Astrocyte of the cerebellum (primary cell): Measurements from ENCODE around the gene CYBC1.

Experiments used
- DNase-seq: peaks from one replicate; pipeline ENCODE4 v3.0.0-alpha.2; 2011; ENCODE audit warnings: low read depth
- H3K4me3 ChIP-seq: 2 replicates; pipeline ENCODE4 v1.5.1; 2011; ENCODE audit warnings: mild to moderate bottlenecking, low read depth, low read length, moderate library complexity
- in situ Hi-C: cut with HindIII; loops from 2 replicates; pipeline ENCODE4 v1.10.0; 2017; ENCODE audit warnings: low sequenced_read_pairs
- TF ChIP-seq, protein P1 (sequence below): IDR thresholded peaks from 2 replicates; pipeline ENCODE4 v1.5.1; 2012; ENCODE audit warnings: low read length, low read depth, moderate library complexity, mild to moderate bottlenecking; ENCODE audit errors: missing control alignments

CYBC1 gene

DNA sequence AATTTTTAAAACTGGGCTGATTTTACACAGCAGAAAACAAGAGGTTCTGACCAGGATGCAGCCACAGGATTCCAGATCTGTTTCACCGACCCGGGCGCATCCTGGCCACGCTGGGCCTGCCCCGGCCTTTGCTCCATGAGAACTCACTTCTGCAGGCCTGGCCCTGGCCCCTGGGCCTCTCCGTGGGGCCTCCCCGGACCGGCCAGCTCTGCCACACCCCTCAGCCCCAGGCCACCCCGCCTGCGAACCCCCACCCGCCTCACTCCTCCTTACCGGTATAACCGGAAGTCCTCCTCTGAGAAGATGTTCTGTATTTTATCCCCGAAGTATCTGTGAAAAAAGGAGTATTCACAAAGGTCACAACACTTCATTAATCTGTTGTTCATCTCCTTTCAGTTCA lies 45.5 kb downstream of the CYBC1 start:
- TF ChIP-seq, protein P1, sequence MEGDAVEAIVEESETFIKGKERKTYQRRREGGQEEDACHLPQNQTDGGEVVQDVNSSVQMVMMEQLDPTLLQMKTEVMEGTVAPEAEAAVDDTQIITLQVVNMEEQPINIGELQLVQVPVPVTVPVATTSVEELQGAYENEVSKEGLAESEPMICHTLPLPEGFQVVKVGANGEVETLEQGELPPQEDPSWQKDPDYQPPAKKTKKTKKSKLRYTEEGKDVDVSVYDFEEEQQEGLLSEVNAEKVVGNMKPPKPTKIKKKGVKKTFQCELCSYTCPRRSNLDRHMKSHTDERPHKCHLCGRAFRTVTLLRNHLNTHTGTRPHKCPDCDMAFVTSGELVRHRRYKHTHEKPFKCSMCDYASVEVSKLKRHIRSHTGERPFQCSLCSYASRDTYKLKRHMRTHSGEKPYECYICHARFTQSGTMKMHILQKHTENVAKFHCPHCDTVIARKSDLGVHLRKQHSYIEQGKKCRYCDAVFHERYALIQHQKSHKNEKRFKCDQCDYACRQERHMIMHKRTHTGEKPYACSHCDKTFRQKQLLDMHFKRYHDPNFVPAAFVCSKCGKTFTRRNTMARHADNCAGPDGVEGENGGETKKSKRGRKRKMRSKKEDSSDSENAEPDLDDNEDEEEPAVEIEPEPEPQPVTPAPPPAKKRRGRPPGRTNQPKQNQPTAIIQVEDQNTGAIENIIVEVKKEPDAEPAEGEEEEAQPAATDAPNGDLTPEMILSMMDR: no peak
- in situ Hi-C loops: no loop called here
- no peak overlapping the region for H3K4me3 ChIP-seq
- no peak for DNase-seq

GRCh38 chr17:82403662-82404660 lies 46.6 kb downstream of the CYBC1 start:
- DNase-seq: no peak
- H3K4me3 ChIP-seq: no peak overlapping the region
- TF ChIP-seq, protein P1: no peak
- in situ Hi-C loops: no loop called here

GRCh38 chr17:82402865-82403264 lies 47.7 kb downstream of the CYBC1 start:
- TF ChIP-seq, protein P1: no peak
- in situ Hi-C loops: no loop called here
- DNase-seq: no peak
- H3K4me3 ChIP-seq: no peak overlapping the region

- no peak for DNase-seq
- H3K4me3 ChIP-seq: no peak overlapping the region
- in situ Hi-C loops: no loop called here
- TF ChIP-seq, protein P1: no peak
These were observed 49.7 kb downstream of the CYBC1 start for GRCh38 chr17:82400830-82401229.

DNA sequence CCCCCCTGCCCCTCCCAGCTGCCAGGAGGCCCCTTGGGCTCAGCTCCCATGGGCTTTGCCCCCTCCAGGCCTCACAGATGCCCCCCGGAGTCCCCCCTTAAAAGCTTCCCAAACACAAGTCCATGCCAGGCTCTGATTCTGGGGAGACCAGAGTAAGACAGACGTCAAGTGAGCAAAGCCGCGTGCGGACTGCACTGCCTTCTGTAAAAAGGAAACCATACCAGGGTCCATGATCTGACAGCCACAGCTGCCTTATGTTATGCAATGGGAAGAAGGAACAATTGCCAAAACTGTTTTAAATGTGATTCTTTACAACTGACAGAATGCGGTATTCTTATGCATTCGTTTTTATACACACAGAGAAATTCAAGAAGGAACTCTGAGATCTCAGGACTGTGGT lies 50.3 kb downstream of the CYBC1 start:
- in situ Hi-C loops: no loop called here
- no peak for DNase-seq
- TF ChIP-seq, protein P1: no peak
- no peak overlapping the region for H3K4me3 ChIP-seq

DNA sequence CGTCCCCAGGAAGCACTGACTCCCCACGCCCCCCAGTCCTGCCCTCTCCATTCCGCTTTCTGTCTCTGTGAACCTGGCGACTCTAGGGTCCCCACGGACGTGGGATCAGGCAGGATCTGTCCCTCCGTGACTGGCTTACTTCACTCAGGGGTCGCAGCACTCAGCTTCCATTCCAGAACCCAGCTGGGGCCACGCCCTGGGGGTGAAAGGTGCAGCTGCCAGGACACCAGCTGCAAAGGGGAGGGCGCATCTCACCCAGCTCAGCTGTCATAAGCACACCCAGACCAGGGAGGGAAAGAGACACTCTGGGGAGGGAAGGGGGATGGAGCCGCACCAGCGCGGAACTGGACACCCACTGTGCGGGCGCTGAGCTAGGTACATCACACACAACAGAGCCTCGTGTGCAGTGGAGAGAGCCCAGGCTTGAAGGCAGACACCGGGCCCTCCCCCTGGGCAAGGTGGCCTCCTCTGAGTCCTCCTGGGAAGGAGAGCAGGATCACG lies 50.9 kb downstream of the CYBC1 start:
- TF ChIP-seq, protein P1: no peak
- no peak overlapping the region for H3K4me3 ChIP-seq
- in situ Hi-C loops: no loop called here
- no peak for DNase-seq
